HG02938 (cell line): ENCODE results near the gene CRYGN.
A peak's percentile ranks its signal among the peaks of the same experiment; 100 is the strongest.

Source experiments
- ATAC-seq: cut with Tn5 transposase; IDR thresholded peaks from one replicate; pipeline ENCODE4 v1.9.1; 2021; ENCODE audit warnings: mild to moderate bottlenecking, moderate library complexity; ENCODE audit not compliant: unreplicated experiment

CRYGN gene, protein sequence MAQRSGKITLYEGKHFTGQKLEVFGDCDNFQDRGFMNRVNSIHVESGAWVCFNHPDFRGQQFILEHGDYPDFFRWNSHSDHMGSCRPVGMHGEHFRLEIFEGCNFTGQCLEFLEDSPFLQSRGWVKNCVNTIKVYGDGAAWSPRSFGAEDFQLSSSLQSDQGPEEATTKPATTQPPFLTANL

DNA sequence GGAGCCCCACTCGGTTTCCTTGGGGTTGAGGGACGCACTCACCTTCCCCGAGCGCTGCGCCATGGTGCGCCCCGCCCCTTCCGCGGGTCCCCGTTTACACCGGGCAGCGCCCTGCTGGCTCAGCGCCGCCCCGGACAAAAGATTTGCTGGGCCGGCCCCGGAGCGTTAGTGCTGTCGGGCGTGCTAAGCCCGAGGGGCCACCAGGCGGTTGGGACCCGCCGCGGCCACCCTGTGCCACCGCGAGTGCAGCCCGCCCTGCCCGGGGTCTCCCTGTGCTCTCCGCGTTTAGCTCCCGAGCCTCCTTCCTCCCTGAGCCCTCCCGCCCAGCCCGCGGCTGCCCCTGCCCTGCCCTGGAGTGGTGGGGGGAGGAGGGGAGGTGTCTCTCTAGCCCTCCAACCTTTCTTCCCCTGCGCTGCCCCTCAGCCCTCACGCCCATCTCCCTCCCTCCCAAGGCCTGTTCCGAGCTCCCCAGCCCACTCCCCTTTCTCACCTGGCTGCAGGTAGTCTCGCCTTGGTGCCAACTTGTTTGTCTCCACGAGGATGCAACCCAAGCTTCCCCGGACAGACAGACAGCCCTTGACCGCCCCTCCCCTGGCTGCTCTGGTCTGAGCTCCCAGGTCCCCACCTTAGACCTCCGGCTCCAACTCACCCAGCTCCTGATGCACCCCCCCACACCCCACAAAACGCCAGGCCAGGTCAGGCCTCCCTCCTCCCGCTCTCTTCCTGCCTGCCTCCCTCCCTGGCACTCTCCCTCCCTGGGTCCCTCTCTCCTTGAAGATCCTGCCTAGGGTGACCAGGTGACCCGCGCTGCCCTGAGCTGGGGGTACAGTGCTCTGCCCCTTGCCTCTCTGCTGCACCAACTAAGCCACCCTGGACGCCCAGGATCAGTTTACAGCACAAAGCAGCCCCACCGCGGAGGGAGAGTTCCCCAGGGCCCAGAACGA lies at the start of gene CRYGN:
TSS of gene CRYGN (minus strand) at position 287 of the 944 bp plus-strand sequence. CDS start at position 63, 224 bp downstream.
- ATAC-seq: no peak

DNA sequence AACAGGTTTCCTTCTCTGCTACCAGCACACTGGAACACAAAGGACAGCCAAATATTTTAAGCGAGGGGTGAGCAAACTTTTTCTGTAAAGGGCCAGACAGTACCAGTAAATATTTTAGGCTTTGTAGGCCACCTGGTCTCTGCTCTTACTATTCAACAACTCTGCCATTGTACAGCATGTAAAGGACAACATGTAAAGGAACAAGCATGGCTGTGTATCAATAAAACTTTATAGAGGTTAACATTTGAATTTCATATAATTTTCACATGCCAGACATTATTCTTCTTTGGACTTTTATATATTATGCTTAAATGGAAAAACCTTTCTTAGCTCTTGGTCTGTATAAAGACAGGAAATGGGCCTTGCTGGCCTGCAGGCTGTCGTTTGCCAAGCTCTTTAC lies 49.6 kb upstream of the CRYGN start:
- no peak for ATAC-seq

DNA sequence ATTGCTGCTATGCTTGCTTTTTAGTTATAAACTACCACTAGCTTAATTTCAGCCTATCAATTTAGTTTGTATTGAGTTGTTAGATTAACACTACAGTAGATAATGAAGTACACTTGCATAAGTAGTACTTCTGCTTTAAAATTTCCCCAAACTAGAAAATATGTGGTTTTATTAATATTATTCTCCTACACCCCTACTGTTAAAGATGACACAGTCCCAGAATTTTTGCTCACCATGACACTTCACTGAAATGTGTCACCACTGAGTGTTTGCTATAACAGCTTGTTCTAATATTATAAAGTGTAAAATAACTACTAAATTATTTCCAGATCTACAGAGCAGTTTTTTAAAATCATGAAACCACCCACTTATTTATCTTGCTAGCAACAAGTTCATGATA lies 48.2 kb upstream of the CRYGN start:
- no peak for ATAC-seq

DNA sequence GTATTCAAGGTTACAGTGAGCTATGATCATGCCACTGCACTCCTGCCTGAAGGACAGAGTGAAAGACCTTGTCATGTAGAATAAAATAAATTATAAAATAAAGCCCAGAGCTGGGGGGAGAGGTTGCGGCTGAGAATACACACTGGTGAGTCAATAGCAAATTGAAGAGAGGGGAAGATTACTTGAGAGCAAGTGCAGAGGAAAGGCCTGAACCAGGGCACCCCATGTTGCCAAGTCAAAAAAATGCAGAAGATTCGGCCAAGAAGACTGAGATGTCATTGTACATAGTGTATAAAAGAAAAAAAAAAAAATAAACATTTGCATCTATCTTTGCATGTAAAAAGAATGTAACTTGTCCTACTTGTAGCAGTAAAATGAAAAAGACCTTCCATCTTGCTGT lies 47.3 kb upstream of the CRYGN start:
- no peak for ATAC-seq

DNA sequence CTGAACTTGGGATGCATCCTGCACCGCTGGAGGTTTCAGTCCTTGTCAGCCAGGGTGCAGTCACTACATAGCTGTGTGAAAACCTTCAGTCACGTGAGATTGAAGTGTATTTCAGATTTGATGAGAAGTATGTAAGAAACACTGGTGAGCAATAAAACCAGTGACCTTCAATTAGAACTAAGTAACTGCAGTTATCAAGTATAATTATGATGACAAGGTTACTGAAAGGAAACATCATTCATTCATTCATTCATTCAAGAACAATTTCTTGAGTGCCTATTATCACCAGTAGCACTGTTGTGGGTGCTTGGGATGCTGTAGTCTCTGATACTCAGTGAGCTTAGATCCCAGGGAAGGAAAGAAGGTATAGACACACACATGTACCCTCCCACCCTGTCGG lies 46.1 kb upstream of the CRYGN start:
- ATAC-seq: no peak

DNA sequence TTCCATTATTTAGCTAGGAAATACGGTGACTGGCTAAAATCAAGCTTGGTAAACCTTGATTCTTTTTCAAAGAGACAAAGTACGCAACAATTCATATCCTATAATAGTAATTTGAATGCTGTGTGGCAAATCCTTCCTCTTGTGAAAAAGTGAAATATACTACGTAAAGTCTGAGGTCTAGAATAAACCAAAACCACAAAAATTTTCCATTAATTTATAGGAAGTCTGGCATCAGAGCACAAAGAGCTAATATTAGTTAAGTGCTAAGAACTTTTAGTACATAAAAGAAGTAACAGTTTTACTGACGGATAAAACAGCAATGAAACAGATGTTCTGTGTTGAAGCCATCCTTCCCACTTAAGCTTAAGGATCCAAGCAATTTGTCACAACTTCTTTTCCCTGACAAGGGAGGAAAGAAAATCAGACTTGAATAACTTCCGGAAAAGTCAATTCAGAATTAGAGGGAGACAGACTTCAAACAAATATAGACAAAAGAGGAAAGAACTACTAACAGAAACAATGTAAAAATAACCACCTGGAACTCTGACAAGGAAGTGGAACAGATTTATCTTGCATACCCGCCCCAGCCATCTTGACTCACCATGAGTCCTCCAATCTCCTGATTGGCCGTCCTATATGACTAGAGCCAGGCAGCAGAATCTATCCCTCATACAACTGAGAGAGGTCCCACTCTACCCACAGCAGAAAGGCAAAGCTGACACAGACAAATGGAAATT lies 45.2 kb upstream of the CRYGN start:
- no peak for ATAC-seq

DNA sequence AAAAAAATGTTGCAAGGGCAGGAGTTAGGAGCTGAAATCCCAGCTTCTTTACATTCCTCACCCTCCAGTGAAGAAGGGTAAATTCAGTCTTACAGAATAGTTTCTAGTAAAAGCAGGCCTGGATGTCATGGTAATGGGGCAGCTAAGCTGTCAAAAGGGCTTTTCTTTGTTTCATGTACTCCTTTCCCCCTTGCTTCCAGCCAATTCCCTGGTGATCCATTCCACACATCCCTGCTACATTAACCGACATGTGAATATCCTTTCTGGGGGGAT lies 43.7 kb upstream of the CRYGN start:
- ATAC-seq: no peak

DNA sequence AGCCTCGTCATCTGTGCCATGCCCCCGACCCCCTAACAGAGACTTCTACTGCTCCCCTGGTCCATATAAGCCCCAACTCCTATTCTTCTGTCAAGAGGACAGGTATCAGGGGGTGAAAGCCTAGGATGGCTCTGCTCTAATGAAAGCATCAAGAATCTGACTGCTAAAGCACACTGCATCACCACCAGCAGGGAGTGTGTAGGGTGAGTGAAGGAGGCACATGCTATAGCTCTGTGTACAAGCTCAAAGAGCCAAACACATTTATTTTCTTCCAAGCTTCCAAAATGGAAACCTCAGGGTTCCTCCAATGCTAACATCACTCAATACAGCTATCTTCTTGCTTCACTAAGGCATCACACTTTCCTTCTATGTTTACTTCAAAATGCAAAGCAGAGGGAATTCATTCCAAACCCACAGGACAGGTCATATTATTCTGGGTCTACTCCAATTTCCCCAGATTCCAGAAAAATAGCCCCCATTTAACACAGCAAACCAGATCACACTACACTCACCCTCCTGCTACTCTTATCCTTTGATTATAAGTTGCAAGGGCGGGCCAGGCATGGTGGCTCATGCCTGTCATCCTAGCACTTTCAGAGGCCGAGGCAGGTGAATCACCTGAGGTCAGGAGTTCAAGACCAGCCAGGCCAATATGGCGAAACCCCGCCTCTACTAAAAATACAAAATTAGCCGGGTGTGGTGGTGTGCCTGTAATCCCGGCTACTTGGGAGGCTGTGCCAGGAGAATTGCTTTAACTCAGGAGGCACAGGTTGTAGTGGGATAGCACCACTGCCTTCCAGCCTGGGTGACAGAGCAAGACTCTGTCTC lies 43.2 kb upstream of the CRYGN start:
- ATAC-seq: no peak

DNA sequence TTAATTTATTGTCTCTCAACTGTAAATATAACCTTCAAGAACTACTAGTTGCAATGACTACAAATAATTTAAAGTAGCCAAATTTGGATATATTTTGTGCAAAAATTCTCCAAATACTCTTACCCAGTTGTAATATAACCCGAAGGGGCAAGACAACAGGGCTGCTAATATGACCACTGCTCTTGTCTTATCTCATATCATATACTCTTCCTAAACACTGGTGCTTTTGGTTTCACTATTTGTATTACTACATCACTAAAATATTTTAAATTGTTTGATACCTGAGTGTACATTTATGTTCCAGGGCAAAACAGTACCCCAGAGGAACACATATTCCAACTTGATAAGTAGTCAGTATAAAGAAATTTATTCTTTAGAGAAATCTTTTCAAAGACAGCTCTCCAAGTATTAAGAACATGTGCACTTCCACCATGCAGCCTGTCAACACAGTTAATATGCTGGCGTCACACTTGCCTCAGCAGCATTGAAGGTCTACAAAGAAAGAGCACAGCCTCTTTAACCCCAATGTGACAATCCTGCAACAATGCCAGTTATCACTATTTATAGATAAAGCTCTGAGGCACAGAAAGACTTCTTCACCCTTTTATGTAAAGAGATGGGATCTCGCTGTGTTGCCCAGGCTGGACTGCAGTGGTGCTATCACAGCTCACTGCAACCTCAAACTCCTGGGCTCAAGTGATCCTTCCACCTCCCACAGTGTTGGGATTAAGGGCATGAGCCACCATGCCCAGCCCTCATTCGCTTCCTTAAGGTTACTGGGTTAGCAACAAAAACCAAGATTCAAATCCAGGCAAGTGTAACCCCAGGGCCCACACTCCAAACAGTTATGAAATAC lies 41.9 kb upstream of the CRYGN start:
- no peak for ATAC-seq

DNA sequence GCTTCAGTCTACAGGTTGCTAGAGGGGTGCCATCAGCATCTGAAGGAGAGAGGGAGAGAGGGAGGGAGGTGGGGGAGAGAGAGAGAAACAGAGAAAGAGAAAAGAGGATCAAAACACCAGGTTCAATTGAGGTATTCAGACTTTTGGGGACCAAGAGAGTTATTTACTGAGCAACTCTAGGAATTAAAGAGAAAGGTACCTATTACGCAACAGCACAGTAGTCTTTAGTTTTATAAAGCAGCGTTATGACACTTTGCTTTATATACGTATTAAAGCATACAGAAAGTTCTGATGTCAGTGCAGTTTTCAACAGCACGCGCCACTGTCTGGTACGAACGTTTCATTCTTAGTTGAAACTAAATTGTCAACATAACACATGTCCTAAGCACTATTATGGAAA lies 37.9 kb upstream of the CRYGN start:
- ATAC-seq: no peak

DNA sequence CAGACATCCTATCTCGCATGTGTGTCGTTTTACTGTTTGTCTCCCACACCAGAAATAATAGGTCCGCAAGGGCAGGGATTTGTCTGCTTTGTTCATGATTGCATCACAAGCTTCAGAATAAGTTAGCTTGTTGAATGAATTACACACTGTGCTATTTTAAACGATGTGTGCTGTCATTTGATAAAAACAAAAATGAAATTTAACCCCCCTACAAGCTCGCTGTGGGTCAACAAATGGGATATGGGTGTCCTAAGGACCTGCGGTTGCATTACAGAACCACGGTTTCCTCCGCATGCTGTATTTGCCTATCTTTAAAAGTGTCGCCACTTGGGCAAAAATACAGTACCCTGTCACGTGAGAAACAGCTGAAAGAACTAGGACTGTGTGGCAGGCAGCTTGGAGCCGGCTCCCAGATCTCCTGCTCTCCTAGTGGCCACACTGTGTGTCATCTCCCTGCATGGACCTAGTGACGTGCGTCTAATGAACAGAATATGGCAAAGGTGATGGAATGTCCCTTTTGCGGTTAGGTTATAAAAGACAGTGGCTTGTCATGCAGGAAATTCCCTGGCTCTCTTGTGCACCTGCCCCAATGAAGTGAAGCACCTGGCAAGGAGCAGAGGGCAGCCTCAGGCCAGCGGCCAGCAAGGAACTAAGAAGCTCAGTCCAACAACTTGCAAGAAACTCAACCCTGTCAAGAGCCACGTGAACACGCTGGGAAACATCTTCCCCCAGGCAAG lies 32.9 kb upstream of the CRYGN start:
- ATAC-seq: peak; percentile 30

DNA sequence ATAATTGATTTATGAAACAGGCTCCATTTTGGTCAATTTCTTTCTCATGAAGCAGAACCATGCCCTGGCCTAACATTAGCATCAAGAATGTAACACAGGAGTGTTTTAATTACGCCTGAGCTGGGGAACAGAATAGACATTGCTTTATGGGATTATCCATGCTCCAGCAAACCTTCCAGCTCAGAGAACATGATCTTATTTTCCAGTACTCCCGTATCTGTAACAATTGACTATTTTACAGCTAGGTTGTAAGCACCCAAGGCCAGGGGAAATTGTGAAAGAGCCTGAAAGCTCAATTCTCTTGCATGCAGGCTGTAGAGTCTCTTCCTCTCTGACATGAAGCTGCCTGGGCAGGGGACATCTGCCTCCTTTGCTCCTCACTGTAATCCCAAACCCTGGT lies 30.8 kb upstream of the CRYGN start:
- no peak for ATAC-seq

DNA sequence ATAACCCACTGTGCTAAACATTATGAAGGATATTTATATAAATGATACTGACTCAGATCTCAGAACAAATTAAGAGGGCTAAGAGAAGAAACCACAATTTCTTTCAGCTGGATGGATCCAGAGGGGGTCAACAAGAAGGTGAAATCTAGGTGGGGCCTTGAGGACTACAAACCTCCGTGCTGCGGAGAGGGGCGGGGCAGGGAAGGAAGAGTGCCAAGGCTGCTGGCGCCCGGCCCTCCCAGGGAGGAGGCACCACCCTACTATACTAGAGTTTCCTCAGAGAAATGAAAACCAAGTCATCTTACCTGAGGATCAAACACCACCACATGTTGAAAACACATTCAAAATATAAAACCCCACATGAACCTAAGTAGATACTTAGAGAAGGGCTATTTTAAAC lies 29.3 kb upstream of the CRYGN start:
- no peak for ATAC-seq

DNA sequence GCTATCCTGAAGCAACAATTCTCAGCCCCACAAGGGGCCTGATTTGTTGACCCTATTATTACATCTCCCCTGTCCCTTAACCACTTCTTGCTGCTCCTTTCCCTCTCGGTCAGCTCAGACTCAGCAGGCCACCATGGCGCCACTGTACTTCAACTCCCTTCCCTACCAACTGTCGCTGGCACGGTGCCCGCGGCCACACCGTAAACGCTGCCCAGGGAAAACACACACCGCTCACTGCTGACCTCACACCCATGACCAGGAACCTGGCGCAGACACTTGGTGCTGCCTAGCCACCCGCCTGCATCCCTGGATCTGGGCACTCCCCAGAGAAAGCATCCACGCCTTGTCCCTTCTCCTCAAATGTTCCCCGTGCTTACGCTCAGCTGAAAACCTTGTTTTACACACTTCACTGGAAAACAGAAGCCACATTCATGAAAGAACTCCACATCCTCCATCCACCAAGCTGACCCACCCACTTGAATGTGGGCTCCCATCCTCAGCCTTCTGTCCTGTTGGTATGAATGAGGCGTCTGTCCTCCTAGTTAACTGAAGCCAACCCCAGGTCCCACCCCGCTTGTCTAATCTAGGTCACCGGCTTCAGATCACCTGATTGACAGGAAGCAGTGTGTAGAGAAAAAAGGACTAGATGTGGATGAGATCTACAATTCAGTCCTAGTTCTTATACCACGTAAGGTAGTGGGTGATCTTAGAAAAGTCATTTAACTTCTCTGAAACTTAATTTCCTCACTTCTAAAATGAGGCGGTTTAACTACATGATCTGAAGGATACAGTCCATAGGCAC lies 28.5 kb upstream of the CRYGN start:
- no peak for ATAC-seq

DNA sequence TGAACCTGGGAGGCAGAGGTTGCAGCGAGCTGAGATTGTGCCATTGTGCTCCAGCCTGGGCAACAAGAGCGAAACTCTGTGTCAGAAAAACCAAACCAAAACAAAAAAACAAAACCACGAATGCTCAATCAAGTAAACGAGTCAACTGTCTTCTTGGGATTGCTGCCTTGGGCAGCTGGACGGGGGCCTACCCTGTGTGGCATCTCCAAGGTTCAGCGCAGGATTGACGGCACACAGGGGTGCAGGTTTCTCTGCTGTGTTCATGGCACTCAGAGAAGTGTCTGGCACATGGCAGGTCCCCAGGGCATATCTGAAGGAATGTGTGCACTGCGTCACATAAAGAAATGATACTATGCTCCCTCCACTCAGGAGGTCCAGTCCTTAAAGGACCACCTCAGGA lies 25.2 kb upstream of the CRYGN start:
- no peak for ATAC-seq

DNA sequence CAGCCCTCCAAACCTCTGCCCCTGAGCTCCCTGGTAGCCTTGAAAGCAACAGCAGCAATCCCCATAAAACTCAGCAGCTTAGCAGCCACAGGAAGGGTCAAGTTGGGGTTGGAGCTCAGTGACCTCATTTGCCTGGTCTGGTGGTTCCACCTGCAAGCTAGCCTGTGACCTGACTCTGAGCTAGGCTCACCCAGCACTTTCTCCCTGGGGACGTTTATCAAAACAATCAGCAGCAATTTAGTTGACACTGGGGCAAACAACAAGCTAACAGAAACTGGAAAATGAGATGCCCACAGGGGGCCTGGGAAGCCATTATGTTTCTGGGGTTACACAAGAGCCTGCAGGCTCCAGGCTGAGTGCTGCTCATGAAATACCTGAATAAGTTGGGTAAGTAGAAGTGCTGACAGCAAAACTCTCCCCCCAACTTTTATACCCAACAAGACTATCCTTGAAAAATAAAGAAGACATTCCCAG lies 22.4 kb upstream of the CRYGN start:
- no peak for ATAC-seq

DNA sequence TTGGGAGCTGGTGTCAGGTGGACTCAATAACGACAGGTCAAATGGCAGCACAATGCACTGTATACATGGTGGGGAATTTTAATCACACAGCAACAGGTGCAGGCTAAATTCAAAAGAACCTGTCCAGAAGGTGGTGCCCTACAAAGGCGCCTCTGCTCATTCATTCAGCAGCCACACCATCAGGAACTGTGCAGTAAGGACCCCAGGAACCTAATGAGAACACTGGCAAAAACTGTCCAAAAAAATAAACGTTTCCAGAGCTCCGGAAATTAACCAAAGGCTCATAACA lies 21.9 kb upstream of the CRYGN start:
- no peak for ATAC-seq

DNA sequence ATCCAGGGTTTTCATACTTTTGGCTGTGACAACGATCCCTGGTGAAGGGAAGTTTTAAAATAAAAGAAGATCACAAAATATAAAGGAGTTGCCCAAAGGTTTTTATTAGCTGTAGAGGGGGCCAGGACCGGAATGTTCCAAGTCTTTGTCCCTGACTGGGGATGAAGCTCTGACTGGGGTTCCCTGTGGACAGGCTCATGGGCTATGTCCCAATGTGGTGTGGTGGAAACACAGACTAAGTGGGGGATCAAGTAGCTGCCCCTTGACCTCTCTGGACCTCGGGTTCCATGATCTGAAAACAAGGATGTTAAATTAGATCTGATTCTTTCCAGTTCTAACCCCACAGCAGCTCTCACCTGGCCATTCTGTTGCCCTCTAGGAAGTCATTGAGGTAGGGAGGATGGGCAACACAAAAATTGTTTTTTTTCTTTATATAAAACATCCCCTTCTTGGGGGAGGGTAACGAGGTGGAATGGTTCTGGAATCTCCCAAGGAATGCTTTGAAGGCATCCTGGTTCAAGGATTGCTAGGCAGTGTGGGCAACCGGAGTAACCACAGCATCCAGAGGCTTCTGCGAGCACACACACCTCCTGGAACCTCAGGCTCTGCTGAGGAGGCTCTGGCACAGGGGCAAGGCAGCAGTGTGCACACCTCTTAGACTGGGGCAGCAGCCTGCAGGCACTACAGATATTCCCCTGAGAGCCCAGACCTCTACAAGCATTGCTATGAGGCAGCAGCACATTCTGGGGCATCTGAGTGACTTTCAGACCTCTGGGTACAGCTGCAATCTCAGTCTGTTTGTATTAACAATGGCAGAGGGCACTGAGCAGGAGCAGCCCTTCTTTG lies 21.4 kb upstream of the CRYGN start:
- ATAC-seq: no peak
